Left renal pelvis (tissue), 4 donors: Measurements from ENCODE around the gene HLA-DRB1. TPM values are rescaled to one million over a fixed set of nuclear protein-coding genes. Genes with fewer than 3 reads are reported as not detected.
"Not testable (repeated sequence)": the region's sequence is repeated elsewhere in the genome, so short reads cannot be mapped to it uniquely, and the experiment has no call there.

Experiments used
- DNase-seq, 4 donors: peaks; one replicate each; pipeline ENCODE4 v3.0.0-alpha.2; 2013; ENCODE audit warnings: low read depth in 4 of 4, low spot score in 3 of 4
- polyA plus RNA-seq, 4 donors: library from polyadenylated mRNA; unstranded; fragments of 120-200 nt; gene quantifications; one replicate each; pipeline ENCODE4 v1.2.1, GENCODE V29; 2013; ENCODE audit not compliant: insufficient read length in 4 of 4

HLA-DRB1 gene
- 10 to 100 TPM; 24.8 to 55.2 (median 35.3) TPM for polyA plus RNA-seq

GRCh38 chr6:32589596-32590449 lies at the start of gene HLA-DRB1:
Gene HLA-DRB1 (minus strand): TSS chr6:32589848. CDS start chr6:32589742, 106 bp downstream.
- DNase-seq, result peak in 1 of 4 donors; percentile 37

GRCh38 chr6:32638532-32639219 lies 49.0 kb upstream of the HLA-DRB1 start:
- DNase-seq, result no peak

GRCh38 chr6:32637883-32638282 lies 48.2 kb upstream of the HLA-DRB1 start:
- no peak for DNase-seq

DNA sequence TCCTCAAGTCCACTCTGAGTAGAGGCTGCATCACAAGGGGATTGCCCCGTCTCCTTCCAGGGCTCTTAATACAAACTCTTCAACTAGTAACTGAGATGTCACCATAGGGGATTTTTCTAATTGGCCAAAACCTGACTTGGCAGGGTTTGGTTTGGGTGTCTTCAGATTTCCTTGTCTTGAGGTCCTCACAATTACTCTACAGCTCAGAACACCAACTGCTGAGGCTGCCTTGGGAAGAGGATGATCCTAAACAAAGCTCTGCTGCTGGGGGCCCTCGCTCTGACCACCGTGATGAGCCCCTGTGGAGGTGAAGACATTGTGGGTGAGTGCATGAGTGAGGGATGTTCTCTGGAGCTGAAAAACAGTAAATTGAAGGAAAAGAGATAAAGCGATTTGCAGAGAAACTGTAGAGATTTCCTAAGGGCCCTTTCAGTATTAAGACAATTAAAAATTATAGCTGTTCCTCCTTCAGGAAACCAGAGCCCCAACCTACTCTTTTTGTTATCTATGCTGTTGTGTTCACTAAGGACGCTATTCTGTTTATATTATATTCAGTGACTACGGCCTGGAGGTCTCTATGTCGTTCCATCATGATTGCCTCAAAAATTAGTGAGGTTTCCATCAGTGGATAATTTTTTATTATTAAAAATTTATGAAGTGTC lies 47.7 kb upstream of the HLA-DRB1 start, which contains the start of gene HLA-DQA1:
Gene HLA-DQA1, plus strand, starts transcription at position 188 of the 662 bp plus-strand sequence. Its CDS starts 53 bp downstream, at position 241.
- no peak for DNase-seq

DNA sequence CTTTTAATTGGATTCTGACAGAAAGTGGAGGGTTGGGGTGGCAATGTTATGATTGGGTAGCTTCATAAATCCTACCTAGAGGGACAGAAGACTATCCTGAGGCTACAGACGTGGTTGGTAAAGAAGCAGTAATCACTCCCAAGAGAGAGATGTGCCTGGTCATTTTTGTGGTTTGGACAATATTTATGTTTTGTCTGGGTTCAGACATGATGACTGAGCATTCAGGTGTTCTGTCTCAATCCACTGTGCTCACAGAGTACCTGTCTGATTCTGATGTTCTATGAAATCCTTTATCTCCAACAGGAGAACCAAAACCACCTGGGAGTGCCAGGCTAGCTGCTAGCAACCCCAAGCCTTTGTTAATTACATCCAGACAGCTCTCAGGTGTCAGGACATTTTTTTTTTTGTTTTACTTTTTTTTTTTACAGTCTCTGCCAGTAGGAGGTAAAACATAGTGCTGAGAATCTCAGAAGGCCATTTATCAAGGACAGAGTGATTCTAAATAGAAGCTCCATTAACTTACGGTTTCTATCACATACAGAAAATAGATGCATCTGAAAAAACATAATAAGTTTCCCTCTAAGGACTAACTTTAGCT lies 46.0 kb upstream of the HLA-DRB1 start:
- no peak for DNase-seq

- DNase-seq, result not testable (repeated sequence)
Observed at GRCh38 chr6:32629793-32630192, 40.1 kb upstream of the HLA-DRB1 start.

- no peak for DNase-seq
Observed at GRCh38 chr6:32627831-32628230, 38.2 kb upstream of the HLA-DRB1 start.

- DNase-seq, result no peak
Observed at GRCh38 chr6:32627249-32627648, 37.6 kb upstream of the HLA-DRB1 start.

- no peak for DNase-seq
Observed at GRCh38 chr6:32625137-32625536, 35.5 kb upstream of the HLA-DRB1 start.

- no peak for DNase-seq
Observed at GRCh38 chr6:32624565-32624964, 34.9 kb upstream of the HLA-DRB1 start.

DNA sequence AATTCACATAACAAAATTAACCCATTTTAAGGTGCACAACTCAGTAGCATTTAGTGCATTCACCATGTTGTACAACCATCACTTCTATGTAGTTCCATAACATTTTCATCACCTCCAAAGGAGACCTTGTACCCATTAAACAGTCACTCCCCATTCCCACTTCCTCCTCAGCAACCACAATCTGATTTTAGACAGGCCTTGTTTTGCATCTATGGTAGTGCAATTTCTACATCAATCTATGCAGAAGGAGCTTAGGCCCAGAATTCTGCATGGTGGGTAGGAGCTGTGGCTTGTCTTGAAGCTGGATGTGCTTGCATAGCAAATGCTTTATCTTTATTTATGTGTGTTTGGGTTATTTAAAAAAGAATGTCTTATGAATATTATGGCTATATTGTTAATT lies 34.0 kb upstream of the HLA-DRB1 start:
- no peak for DNase-seq

- DNase-seq, result no peak
Observed at GRCh38 chr6:32622545-32623401, 33.1 kb upstream of the HLA-DRB1 start.

DNA sequence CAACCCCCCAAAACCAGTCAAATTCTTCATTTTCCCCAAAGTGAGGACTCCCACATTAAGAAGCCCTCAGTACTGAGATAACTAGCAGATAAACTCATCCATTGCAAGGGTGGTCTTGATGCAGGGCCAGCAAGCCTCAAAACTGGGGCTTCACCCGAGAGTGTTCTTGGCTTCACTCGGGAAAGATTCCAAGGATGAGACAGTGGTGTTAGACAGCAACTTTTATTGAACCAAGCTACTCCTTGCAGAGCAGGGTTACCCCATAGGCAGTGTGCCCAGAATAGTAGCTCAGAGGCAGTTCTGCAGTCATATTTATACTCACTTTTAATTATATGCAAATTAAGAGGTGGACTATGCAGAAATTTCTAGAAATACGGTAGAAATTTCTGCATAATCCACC lies 31.7 kb upstream of the HLA-DRB1 start:
- no peak for DNase-seq

- no peak for DNase-seq
Observed at GRCh38 chr6:32617751-32618150, 28.1 kb upstream of the HLA-DRB1 start.

GRCh38 chr6:32615885-32616532 lies 26.4 kb upstream of the HLA-DRB1 start:
- no peak for DNase-seq

GRCh38 chr6:32614366-32615081 lies 24.9 kb upstream of the HLA-DRB1 start:
- DNase-seq, result no peak

DNA sequence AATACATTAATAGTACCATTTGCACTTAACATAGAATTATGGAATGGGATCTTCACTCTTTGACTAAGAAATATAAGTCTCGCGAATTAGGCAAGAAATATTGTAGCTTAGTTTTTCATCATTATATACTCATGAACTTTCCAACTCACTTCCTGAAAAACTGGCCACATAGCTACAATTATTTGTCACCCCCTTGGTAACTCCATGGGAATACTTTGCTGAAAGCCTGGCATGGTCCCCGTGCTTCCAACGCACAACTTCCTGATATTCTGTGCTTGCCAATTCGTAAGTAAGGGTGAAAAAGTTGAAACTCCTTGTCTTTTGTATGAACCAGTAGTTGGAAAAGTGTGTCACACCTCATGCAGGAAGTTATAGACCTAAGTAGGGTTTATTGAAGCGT lies 23.8 kb upstream of the HLA-DRB1 start:
- no peak for DNase-seq

DNA sequence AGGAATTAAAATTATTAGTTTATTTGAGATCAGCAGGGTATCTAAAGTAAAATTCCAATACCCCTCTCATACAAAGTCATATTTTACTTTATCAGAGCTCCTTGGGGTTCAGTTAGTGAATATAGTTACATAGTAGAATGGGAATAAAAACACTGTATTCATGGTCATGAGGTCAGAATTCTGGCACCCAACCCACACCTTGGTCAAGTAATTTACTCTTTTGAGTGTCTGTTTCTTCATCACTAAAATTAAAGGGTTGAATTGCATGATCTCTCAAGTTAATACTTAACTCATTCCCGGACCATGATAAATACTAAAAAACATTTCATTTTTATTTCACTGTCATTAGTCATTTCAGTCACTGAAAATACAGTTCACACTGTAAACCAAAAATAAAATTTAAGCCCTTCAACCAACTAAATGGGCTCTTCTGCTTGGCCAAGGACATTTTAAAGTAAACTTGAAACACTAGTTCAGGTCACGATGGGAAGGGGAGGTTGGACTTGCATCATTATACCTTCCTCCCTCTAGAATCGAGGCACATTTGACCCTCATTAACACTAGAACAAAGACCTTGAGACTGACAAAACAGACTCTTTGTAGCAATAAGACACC lies 21.1 kb upstream of the HLA-DRB1 start:
- DNase-seq, result no peak
